B cell (primary cell): ENCODE measurements around the gene CIITA. TPM values are rescaled to one million over a fixed set of nuclear protein-coding genes. Genes with fewer than 3 reads are reported as not detected.

Experiments used
- ATAC-seq: fragments of 200-7000 bp; cut with Tn5 transposase; one replicate; pipeline ENCODE4 v1.10.0; 2021; ENCODE audit warnings: low read depth, mild to moderate bottlenecking, moderate number of reproducible peaks, moderate library complexity
- CTCF ChIA-PET: fragments of 350-600 bp; sonication (Branson Sonifier 250); formaldehyde crosslinking; loops from one replicate; lab custom pipeline; 2021; ENCODE audit warnings: antibody characterized with exemption, inconsistent platforms; lab: Charles Lee
- POLR2A ChIA-PET: fragments of 350-600 bp; sonication (Branson Sonifier 250); formaldehyde crosslinking; loops from one replicate; lab custom pipeline; 2021; ENCODE audit warnings: antibody characterized with exemption; lab: Charles Lee
- DNase-seq: peaks from one replicate; pipeline ENCODE4 v3.0.0; 2013
- H2AFZ ChIP-seq: 2 replicates; pipeline ENCODE4 v1.6.1; 2012; ENCODE audit warnings: mild to moderate bottlenecking, low read depth, low read length; ENCODE audit not compliant: insufficient read depth, poor library complexity, severe bottlenecking
- H3K27ac ChIP-seq, 2 donors: 1 replicate in 1 of 2; 2 replicates in 1 of 2; pipeline ENCODE4 v1.5.1; 2012 to 2013; ENCODE audit warnings: low read length in 2 of 2, mild to moderate bottlenecking in 2 of 2, moderate library complexity in 1 of 2
- H3K27me3 ChIP-seq, 4 experiments: fragments of 200-600 bp in 1 of 4; sonication (generic) in 1 of 4; replicated peaks in 1 of 4; 1 replicate in 2 of 4; 2 replicates in 2 of 4; pipeline versions ENCODE4 v1.6.1 to v1.7.0; 2013 to 2016; ENCODE audit warnings: low read length in 3 of 4, mild to moderate bottlenecking in 2 of 4, mixed read lengths in 1 of 4, moderate library complexity in 1 of 4; ENCODE audit not compliant: insufficient read depth in 4 of 4, control insufficient read depth in 3 of 4; ENCODE audit errors: control extremely low read depth in 1 of 4
- H3K36me3 ChIP-seq, 2 experiments: replicated peaks in 1 of 2; 1 replicate in 1 of 2; 2 replicates in 1 of 2; pipeline versions ENCODE4 v1.6.1 to v1.7.1; 2013; ENCODE audit warnings: low read length in 1 of 2; ENCODE audit not compliant: insufficient read depth in 2 of 2, control insufficient read depth in 1 of 2; ENCODE audit errors: control extremely low read depth in 1 of 2, extremely low read depth in 1 of 2
- H3K4me1 ChIP-seq, 2 donors: fragments of 200-600 bp in 1 of 2; sonication (generic) in 1 of 2; 1 replicate in 1 of 2; 2 replicates in 1 of 2; pipeline versions ENCODE4 v1.5.1 to v1.6.1; 2013 to 2017; ENCODE audit warnings: low read length in 2 of 2; ENCODE audit not compliant: control insufficient read depth in 2 of 2, insufficient read depth in 2 of 2
- H3K4me2 ChIP-seq: replicated peaks from 2 replicates; pipeline ENCODE3; 2012; ENCODE audit warnings: mild to moderate bottlenecking, low read depth, low read length; ENCODE audit not compliant: poor library complexity, severe bottlenecking
- H3K4me3 ChIP-seq, 5 experiments: fragments of 200-600 bp in 1 of 5; sonication (generic) in 1 of 5; 1 replicate in 3 of 5; 2 replicates in 2 of 5; pipeline versions ENCODE4 v1.5.1 to v1.7.0; 2011 to 2016; ENCODE audit warnings: low read length in 4 of 5, mild to moderate bottlenecking in 4 of 5, low read depth in 2 of 5, control low read depth in 1 of 5, moderate library complexity in 1 of 5; ENCODE audit not compliant: insufficient read depth in 1 of 5; ENCODE audit errors: control extremely low read depth in 1 of 5, extremely low read depth in 1 of 5
- H3K79me2 ChIP-seq: fragments of 200-600 bp; sonication (generic); one replicate; pipeline ENCODE4 v1.6.0; 2016; ENCODE audit warnings: low read length; ENCODE audit not compliant: control insufficient read depth, insufficient read depth
- H3K9ac ChIP-seq: fragments of 200-600 bp; sonication (generic); 2 replicates; pipeline ENCODE4 v1.6.1; 2017; ENCODE audit warnings: mild to moderate bottlenecking, low read length, moderate library complexity
- H3K9me3 ChIP-seq, 3 donors: one replicate each; pipeline versions ENCODE4 v1.6.1 to v1.7.1; 2013; ENCODE audit warnings: low read length in 2 of 3; ENCODE audit not compliant: control insufficient read depth in 2 of 3, insufficient read depth in 1 of 3; ENCODE audit errors: control extremely low read depth in 1 of 3
- H4K20me1 ChIP-seq: 2 replicates; pipeline ENCODE4 v1.6.0; 2012; ENCODE audit warnings: mild to moderate bottlenecking, low read length; ENCODE audit not compliant: insufficient read depth, control insufficient read depth, poor library complexity, severe bottlenecking
- H3K27ac Mint-ChIP-seq: one replicate; pipeline ENCODE4 v1.8.0; 2021; ENCODE audit warnings: mixed read lengths
- H3K27me3 Mint-ChIP-seq: one replicate; pipeline ENCODE4 v1.8.0; 2021; ENCODE audit warnings: mixed read lengths
- H3K4me1 Mint-ChIP-seq: one replicate; pipeline ENCODE4 v1.8.0; 2021; ENCODE audit warnings: mixed read lengths
- H3K4me3 Mint-ChIP-seq: one replicate; pipeline ENCODE4 v1.8.0; 2021; ENCODE audit warnings: mixed read lengths
- H3K9me3 Mint-ChIP-seq: one replicate; pipeline ENCODE4 v1.8.0; 2022; ENCODE audit warnings: mixed read lengths; ENCODE audit not compliant: insufficient read depth
- CTCF ChIP-seq: fragments of 200-600 bp; IDR thresholded peaks from one replicate; pipeline ENCODE4 v1.8.0; 2022; ENCODE audit warnings: antibody characterized with exemption, mild to moderate bottlenecking
- EZH2 ChIP-seq: IDR thresholded peaks from 2 replicates; pipeline ENCODE4 v1.6.1; 2012; ENCODE audit warnings: borderline replicate concordance, low read depth, mild to moderate bottlenecking, moderate library complexity, low read length; ENCODE audit not compliant: insufficient read depth, poor library complexity, severe bottlenecking
- WGBS: methylation state at CpG from one replicate; pipeline ENCODE4 v1.1.5; 2013; ENCODE audit warnings: missing lambda C conversion rate; ENCODE audit not compliant: insufficient coverage; 5-methylcytosine and 5-hydroxymethylcytosine counted together
- intact Hi-C: fragments of 100-400 bp; cut with micrococcal nuclease; formaldehyde crosslinking; loops from one replicate; pipeline ENCODE4 v1.10.0; 2022
- polyA plus RNA-seq: library from polyadenylated mRNA; depleted of rRNA; stranded (reverse); fragments of >200 nt; gene quantifications from 2 replicates; pipeline ENCODE4 v1.2.3, GENCODE V29; 2012
- total RNA-seq, 2 donors: library from RNA; stranded (reverse); fragments of 120-200 nt in 1 of 2; gene quantifications; 1 replicate in 1 of 2; 2 replicates in 1 of 2; pipeline versions ENCODE4 v1.2.3 to v1.2.4, GENCODE V29; 2013 to 2022

The CIITA gene
- total and polyA plus RNA-seq, 2 donors (not counting 1 experiment from before 2014, with no cell fraction given) = 632 to 719 TPM

- intact Hi-C loops = no loop called here
- H3K4me1 Mint-ChIP-seq = peaks cover 43% of the 10 kb centered on the region
Observed at GRCh38 chr16:10836174-10836853, 40.7 kb upstream of the CIITA start.

More at GRCh38 chr16:10836174-10836853, 40.7 kb upstream of the CIITA start:
- Histone ChIP-seq H4K20me1 (no peaks in the 10 kb centered on the region), H3K79me2 (no peaks in the 10 kb centered on the region), H3K4me1 (peaks cover 21 to 31% of the 10 kb centered on the region in 2 donors), H3K36me3 (no peaks in the 10 kb centered on the region), H3K9ac (no peak overlapping the region), H2AFZ (no peak overlapping the region), H3K27ac (no peak overlapping the region), H3K4me2 (no peak overlapping the region), H3K27me3 (no peaks in the 10 kb centered on the region), H3K4me3 (no peak overlapping the region), H3K9me3 (peaks cover 0 to 8% (median 6%) of the 10 kb centered on the region in 3 donors)
- no peak overlapping the region for H3K4me3 Mint-ChIP-seq
- ATAC-seq (no peak), DNase-seq (no peak)
- TF ChIP-seq EZH2 (no peak), CTCF (no peak)
- no peak overlapping the region for H3K27ac Mint-ChIP-seq
- no peaks in the 10 kb centered on the region for H3K27me3 Mint-ChIP-seq
- ChIA-PET POLR2A (interaction anchor here (0.7 kb wide), 1 partner anchor 189 kb away, joined by 3 read pairs; no protein-coding TSS in a partner anchor), CTCF (interaction anchor here (0.9 kb wide), 1 partner anchor 32 kb away, joined by 6 read pairs; no protein-coding TSS in a partner anchor)
- WGBS = no CpG with 5 or more reads among the region's 1 CpG
- H3K9me3 Mint-ChIP-seq = no peaks in the 10 kb centered on the region
